Stimulated activated CD4-positive, alpha-beta T cell treated with anti-CD3 and anti-CD28 coated beads, TNF-alpha, amount 100 ng/mL, for 48 hours (primary cell): ENCODE data around the gene SRRT.
"Not testable (repeated sequence)": the region's sequence is repeated elsewhere in the genome, so short reads cannot be mapped to it uniquely, and the experiment has no call there.

ENCODE experiments used
- DNase-seq, 3 donors: peaks; one replicate each; pipeline ENCODE4 v3.0.0-alpha.2; 2020; ENCODE audit warnings: low read depth in 3 of 3

SRRT gene

DNA sequence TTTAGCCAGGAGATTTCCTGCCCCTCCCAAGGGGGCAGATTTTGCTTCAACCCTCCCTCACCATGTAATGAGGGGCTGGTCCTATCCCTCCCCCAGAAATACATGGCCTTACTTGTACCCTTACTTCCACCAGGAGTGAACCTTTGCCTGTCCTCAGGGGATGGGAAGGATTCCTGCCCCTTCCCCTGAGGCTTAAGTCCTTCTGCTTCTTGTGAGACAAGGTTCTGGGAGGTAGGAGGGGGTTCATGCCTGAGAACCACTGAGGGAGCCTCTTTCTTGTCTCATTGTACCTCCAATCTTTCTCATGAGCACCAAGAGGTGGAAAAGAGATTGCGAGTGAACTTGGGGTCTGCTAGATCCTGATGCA, 54.9 kb downstream of the SRRT start:
- no peak for DNase-seq

DNA sequence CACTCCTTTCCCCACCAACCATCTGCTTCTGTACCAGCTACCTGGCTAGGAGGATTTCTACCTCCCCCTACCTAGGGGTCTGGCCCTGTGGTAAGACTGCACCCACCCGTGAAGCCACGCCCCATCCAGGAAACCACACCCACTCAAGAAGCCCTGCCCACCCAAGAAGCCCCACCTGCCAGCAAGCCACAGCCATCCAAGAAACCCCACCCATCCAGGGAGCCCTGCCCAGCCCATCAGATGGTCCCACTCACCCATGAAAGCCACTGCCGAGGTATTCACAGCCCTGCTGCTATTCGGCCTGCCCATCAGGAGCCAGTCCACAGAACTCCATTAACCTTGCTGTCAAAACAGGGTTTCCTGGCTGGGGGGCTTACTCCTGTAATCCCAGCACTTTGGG, 58.8 kb downstream of the SRRT start:
- no peak for DNase-seq

DNA sequence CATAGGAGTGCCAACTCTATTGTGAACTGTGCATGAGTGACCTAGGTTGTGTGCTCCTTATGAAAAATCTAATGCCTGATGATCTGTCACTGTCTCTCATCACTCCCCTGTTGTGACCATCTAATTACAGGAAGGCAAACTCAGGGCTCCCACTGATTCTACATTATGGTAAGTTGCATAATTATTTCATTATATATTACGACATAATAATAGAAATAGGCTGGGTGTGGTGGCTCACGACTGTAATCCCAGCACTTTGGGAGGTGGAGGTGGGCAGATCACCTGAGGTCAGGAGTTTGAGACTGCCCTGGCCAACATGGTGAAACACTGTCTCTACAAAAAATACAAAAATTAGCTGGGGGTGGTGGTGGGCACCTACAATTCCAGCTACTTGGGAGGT, 60.5 kb downstream of the SRRT start:
- DNase-seq: not testable (repeated sequence)

DNA sequence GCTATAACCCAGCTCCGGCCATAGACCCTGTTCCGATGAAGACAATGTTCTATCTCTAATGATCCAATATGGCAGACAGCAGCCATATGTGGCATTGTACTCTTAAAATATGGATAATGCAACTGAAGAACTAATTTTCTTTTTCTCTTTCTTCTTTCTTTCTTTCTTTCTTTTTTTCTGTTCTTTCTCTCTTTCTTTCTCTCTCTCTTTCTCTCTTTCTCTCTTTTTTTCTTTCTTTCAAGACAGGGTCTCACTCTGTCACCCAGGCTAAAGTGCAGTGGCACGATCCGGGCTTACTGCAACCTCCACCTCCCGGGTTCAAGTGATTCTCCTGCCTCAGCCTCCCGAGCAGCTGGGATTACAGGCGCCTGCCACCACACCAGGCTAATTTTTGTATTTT, 61.3 kb downstream of the SRRT start:
- not testable (repeated sequence) for DNase-seq
